ENCODE measurements around the gene ARHGEF38.

The ARHGEF38 gene

DNA sequence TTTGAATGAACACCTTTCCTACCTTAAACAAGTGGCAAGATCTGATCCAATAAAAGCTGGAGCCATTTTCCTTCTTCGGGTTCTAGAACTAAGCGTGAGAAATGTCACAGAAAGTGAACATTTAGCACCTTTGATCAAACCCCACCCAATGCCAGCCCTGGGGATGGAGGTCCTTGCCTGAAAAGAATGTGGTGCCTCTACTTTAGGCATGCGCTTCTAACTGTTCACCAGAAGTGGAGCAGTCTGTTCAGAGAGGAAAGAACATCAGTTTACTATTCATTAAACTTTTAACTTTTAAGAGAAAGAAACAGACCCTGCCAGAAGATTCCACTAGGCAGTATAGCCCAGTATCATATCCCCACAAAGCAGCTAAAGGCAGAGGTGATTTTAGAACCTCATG, 80.2 kb downstream of the ARHGEF38 start:
- TF ChIP-seq EGR1 (IDR thresholded peaks at IDR 0.05) (no peak), CREB1 (IDR thresholded peaks at IDR 0.05; ENCODE audit: low read depth) (no peak), ZBTB7A (IDR thresholded peaks at IDR 0.05; ENCODE audit: low read depth) (no peak), NFIC (IDR thresholded peaks at IDR 0.05) (no peak), EP300 (IDR thresholded peaks at IDR 0.05; ENCODE audit: borderline replicate concordance) (no peak), RAD21 (IDR thresholded peaks at IDR 0.05; ENCODE audit: low read depth) (no peak), TCF12 (IDR thresholded peaks at IDR 0.05; ENCODE audit: low read depth) (no peak), TEAD4 (IDR thresholded peaks at IDR 0.05) (no peak), FOXM1 (IDR thresholded peaks at IDR 0.05; ENCODE audit: borderline replicate concordance, low read depth) (no peak), CEBPB (IDR thresholded peaks at IDR 0.05) (no peak), TAF1 (IDR thresholded peaks at IDR 0.05; ENCODE audit: low read depth) (no peak), YY1 (IDR thresholded peaks at IDR 0.05; ENCODE audit: low read depth) (no peak)
- TF ChIP-seq, protein P1, sequence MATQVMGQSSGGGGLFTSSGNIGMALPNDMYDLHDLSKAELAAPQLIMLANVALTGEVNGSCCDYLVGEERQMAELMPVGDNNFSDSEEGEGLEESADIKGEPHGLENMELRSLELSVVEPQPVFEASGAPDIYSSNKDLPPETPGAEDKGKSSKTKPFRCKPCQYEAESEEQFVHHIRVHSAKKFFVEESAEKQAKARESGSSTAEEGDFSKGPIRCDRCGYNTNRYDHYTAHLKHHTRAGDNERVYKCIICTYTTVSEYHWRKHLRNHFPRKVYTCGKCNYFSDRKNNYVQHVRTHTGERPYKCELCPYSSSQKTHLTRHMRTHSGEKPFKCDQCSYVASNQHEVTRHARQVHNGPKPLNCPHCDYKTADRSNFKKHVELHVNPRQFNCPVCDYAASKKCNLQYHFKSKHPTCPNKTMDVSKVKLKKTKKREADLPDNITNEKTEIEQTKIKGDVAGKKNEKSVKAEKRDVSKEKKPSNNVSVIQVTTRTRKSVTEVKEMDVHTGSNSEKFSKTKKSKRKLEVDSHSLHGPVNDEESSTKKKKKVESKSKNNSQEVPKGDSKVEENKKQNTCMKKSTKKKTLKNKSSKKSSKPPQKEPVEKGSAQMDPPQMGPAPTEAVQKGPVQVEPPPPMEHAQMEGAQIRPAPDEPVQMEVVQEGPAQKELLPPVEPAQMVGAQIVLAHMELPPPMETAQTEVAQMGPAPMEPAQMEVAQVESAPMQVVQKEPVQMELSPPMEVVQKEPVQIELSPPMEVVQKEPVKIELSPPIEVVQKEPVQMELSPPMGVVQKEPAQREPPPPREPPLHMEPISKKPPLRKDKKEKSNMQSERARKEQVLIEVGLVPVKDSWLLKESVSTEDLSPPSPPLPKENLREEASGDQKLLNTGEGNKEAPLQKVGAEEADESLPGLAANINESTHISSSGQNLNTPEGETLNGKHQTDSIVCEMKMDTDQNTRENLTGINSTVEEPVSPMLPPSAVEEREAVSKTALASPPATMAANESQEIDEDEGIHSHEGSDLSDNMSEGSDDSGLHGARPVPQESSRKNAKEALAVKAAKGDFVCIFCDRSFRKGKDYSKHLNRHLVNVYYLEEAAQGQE (IDR thresholded peaks at IDR 0.05; ENCODE audit: low read depth) = no peak
- TF ChIP-seq, protein P2, sequence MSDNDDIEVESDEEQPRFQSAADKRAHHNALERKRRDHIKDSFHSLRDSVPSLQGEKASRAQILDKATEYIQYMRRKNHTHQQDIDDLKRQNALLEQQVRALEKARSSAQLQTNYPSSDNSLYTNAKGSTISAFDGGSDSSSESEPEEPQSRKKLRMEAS (IDR thresholded peaks at IDR 0.05) = no peak
- TF ChIP-seq, protein P3, sequence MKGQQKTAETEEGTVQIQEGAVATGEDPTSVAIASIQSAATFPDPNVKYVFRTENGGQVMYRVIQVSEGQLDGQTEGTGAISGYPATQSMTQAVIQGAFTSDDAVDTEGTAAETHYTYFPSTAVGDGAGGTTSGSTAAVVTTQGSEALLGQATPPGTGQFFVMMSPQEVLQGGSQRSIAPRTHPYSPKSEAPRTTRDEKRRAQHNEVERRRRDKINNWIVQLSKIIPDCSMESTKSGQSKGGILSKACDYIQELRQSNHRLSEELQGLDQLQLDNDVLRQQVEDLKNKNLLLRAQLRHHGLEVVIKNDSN (IDR thresholded peaks at IDR 0.05) = no peak

DNA sequence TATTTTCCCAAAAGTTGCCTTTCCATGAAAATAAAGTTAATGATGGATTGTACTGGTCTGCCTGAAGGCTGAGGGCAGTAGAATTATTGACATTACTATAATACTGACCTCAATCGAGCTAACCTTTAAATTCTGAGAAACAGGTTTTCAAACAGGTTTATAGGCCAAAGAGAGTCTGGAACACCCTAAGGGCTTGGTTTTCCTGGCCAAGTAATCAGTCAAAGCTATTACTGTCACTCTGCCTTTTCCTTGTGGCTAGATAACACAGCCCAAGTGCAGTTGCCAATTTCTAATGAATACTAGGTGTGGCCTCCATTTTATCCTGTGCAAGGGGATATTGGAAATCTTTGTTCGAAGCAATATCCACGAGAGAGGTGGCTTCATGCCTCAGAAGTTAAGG, 80.8 kb downstream of the ARHGEF38 start:
- TF ChIP-seq YY1 (IDR thresholded peaks at IDR 0.05; ENCODE audit: low read depth) (no peak), EGR1 (IDR thresholded peaks at IDR 0.05) (no peak), EP300 (IDR thresholded peaks at IDR 0.05; ENCODE audit: borderline replicate concordance) (no peak), RAD21 (IDR thresholded peaks at IDR 0.05; ENCODE audit: low read depth) (no peak), TEAD4 (IDR thresholded peaks at IDR 0.05) (no peak), CEBPB (IDR thresholded peaks at IDR 0.05) (no peak), FOXM1 (IDR thresholded peaks at IDR 0.05; ENCODE audit: borderline replicate concordance, low read depth) (no peak), NFIC (IDR thresholded peaks at IDR 0.05) (no peak), TCF12 (IDR thresholded peaks at IDR 0.05; ENCODE audit: low read depth) (no peak), TAF1 (IDR thresholded peaks at IDR 0.05; ENCODE audit: low read depth) (no peak), ZBTB7A (IDR thresholded peaks at IDR 0.05; ENCODE audit: low read depth) (no peak), CREB1 (IDR thresholded peaks at IDR 0.05; ENCODE audit: low read depth) (no peak)
- TF ChIP-seq, protein P1 (IDR thresholded peaks at IDR 0.05; ENCODE audit: low read depth) = no peak
- TF ChIP-seq, protein P3 (IDR thresholded peaks at IDR 0.05) = no peak

DNA sequence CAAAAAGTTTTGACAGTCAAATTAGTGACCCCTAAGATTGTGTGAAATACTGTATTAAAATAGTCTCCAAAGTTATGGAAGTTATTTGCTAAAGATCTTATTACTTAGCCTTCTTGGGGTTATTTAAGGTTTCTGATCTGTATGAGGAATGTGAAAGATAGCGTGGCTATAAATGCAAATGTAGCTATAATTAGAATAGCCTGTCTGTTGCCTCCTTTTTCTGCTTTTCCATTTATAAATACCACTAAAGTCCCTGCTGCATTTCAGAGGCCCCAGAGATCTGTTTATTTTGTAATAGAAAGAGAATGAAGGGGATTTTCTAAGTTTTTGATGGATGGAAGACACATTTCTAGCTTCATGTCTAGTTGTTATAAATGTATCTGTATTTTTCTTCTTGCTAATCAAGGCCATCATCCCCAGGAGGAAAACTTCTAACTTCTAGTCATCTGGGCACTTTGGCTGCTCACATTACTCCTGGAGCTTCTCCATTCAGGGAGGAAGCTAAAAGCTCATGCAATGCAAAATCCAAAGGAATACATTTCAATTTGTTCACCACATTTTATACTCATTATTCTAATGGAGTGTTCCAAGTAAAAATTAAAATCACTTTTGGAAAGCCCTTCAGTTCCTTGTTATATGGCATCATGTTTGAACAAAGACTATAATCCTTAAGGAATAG, 82.1 kb downstream of the ARHGEF38 start:
- TF ChIP-seq EGR1 (IDR thresholded peaks at IDR 0.05) = no peak
- TF ChIP-seq CEBPB (IDR thresholded peaks at IDR 0.05) = no peak
- TF ChIP-seq TAF1 (IDR thresholded peaks at IDR 0.05; ENCODE audit: low read depth) = no peak
- TF ChIP-seq, protein P3 (IDR thresholded peaks at IDR 0.05) = no peak
- no peak for TF ChIP-seq YY1 (IDR thresholded peaks at IDR 0.05; ENCODE audit: low read depth)
- TF ChIP-seq, protein P1 (IDR thresholded peaks at IDR 0.05; ENCODE audit: low read depth) = no peak
- TF ChIP-seq ZBTB7A (IDR thresholded peaks at IDR 0.05; ENCODE audit: low read depth) = no peak
